Right lobe of liver (tissue), 6 donors: ENCODE data around the gene PODXL. TPM values are rescaled to one million over a fixed set of nuclear protein-coding genes. Genes with fewer than 3 reads are reported as not detected.

Experiments used
- ATAC-seq, 4 donors: fragments of 200-7000 bp; cut with Tn5 transposase; one replicate each; pipeline ENCODE4 v1.9.1; 2020; ENCODE audit warnings: mild to moderate bottlenecking in 4 of 4, moderate library complexity in 4 of 4
- DNase-seq, 3 donors: peaks; one replicate each; pipeline ENCODE4 v3.0.0-alpha.2; 2020
- H3K27ac ChIP-seq, 3 donors: fragments of 200-600 bp; one replicate each; pipeline ENCODE4 v1.8.0; 2022
- H3K27me3 ChIP-seq, 2 donors: fragments of 200-600 bp; one replicate each; pipeline ENCODE4 v1.8.0; 2022
- H3K36me3 ChIP-seq, 4 donors: fragments of 200-600 bp; sonication (generic) in 1 of 4; one replicate each; pipeline versions ENCODE4 v1.5.1 to v1.8.0; 2017 to 2022; ENCODE audit warnings: control low read depth in 1 of 4
- H3K4me1 ChIP-seq, 4 donors: fragments of 200-600 bp; sonication (generic) in 1 of 4; one replicate each; pipeline versions ENCODE4 v1.5.1 to v1.8.0; 2017 to 2022; ENCODE audit warnings: control low read depth in 1 of 4
- H3K4me3 ChIP-seq, 3 donors: fragments of 200-600 bp; one replicate each; pipeline ENCODE4 v1.8.0; 2022
- H3K9me3 ChIP-seq, 4 donors: fragments of 200-600 bp; sonication (generic) in 1 of 4; one replicate each; pipeline versions ENCODE4 v1.5.1 to v1.8.0; 2017 to 2022; ENCODE audit warnings: control low read depth in 1 of 4
- CTCF ChIP-seq, 4 donors: fragments of 200-600 bp in 3 of 4; fragments of 450-650 bp in 1 of 4; IDR thresholded peaks; one replicate each; pipeline versions ENCODE4 v1.5.1 to v1.8.0; 2016 to 2022; ENCODE audit warnings: antibody characterized with exemption in 4 of 4, mild to moderate bottlenecking in 2 of 4
- POLR2A ChIP-seq: fragments of 450-650 bp; IDR thresholded peaks from one replicate; pipeline ENCODE4 v1.6.1; 2017; ENCODE audit warnings: antibody characterized with exemption, mild to moderate bottlenecking
- WGBS: methylation state at CpG from one replicate; pipeline ENCODE4 v1.1.6; 2018; ENCODE audit warnings: low coverage, low lambda C conversion rate; ENCODE audit not compliant: insufficient coverage; ENCODE audit errors: missing lambda C conversion rate; 5-methylcytosine and 5-hydroxymethylcytosine counted together
- intact Hi-C, 2 donors: fragments of 100-400 bp; cut with DNase I; formaldehyde crosslinking; loops; one replicate each; pipeline versions ENCODE4 v1.11.2 to v1.14.1; 2022
- total RNA-seq, 6 experiments: library from RNA; depleted of rRNA in 2 of 6; stranded (reverse); fragments of >200 nt in 2 of 6; fragmentation: NEBNext Ultra II Directional in 3 of 6; extraction: Animal tissue kit (Norgen Biotek cat#: 25700) in 3 of 6; gene quantifications; one replicate each; pipeline versions ENCODE4 v1.1.0 to v1.2.4, GENCODE V29; 2016 to 2023
- donor health status: DM: no; HTN: yes; CAD: no.
- donor health status: DM: no; HTN: no; CAD: no.
- donor health status: DM: no; HTN: no; CAD: no.
- donor health status: DM: no; HTN: yes; CAD: no.
- donor health status: DM: no; HTN: yes; CAD: no.

The PODXL gene
- total RNA-seq, 6 experiments from 2014 or later: 2.1 to 11.4 (median 3.4) TPM

GRCh38 chr7:131504157-131504899 is 52.1 kb downstream of the PODXL start:
- no peak overlapping the region for H3K4me3 ChIP-seq
- H3K4me1 ChIP-seq: peaks cover 0 to 23% (median 10%) of the 10 kb centered on the region in 4 donors
- no peaks in the 10 kb centered on the region for H3K27me3 ChIP-seq
- H3K36me3 ChIP-seq: no peaks in the 10 kb centered on the region
- no peak for ATAC-seq
- no peak for DNase-seq
- peak overlapping the region in 1 of 3 donors; percentile 76 for H3K27ac ChIP-seq
- H3K9me3 ChIP-seq: no peaks in the 10 kb centered on the region
- TF ChIP-seq POLR2A (no peak), CTCF (IDR thresholded peaks at IDR 0.05) (no peak)
- intact Hi-C loops: no loop called here
- WGBS: 76% methylated on average over 6 of the region's 14 CpGs

- WGBS: 17% methylated on average over 4 of the region's 6 CpGs
Measured at GRCh38 chr7:131503639-131504038, 52.8 kb downstream of the PODXL start.

DNA sequence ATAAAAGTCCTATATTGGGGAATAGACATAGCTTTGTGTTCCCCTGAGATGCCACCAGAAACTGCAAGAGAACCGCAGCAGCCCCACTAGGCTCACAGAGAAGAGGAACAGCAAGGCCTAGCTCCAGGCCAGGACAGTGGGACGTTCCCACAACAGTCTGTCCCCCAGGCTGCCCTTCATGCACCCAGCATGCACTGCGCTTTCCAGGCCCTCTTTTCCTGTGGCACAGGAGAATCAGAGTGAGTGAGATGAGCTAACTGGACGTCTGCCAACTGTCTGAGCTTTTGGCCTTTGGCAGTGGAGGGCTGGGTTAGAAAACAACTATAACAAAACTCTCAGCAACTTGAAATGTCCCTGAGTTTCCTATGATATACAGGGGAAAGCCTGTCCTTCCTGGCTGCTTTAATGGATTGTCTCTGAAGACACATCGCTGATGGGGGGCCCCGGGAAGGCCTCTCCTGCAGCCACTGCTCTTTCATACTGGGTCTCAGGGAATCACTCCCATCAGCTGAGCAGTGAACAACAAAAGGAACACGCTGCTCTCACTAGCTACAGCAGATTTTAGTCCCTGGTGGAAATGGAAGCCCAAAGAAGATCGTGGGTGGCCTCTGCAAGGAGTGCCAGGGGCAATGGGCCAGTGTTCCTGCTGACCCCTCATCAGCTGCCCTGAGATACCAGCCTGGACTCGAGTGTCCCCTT is 53.5 kb downstream of the PODXL start:
- WGBS: 38% methylated on average over 8 of the region's 9 CpGs
- no peaks in the 10 kb centered on the region for H3K36me3 ChIP-seq
- intact Hi-C loops: no loop called here
- peak; percentile 66 to 77 (median 76) for ATAC-seq
- no peak for TF ChIP-seq POLR2A
- no peak for TF ChIP-seq CTCF (IDR thresholded peaks at IDR 0.05)
- no peaks in the 10 kb centered on the region for H3K9me3 ChIP-seq
- H3K27ac ChIP-seq: peak overlapping the region; percentile 37 to 82 (median 76)
- H3K4me3 ChIP-seq: no peak overlapping the region
- peak; percentile 73 to 90 (median 89) for DNase-seq
- no peaks in the 10 kb centered on the region for H3K27me3 ChIP-seq
- H3K4me1 ChIP-seq: peaks cover 0 to 31% (median 14%) of the 10 kb centered on the region in 4 donors

More at GRCh38 chr7:131503639-131504038, 52.8 kb downstream of the PODXL start:
- ATAC-seq: peak; percentile 20 to 43 (median 22)
- DNase-seq: no peak
- Histone ChIP-seq H3K27me3 (no peaks in the 10 kb centered on the region), H3K4me1 (peaks cover 0 to 29% (median 12%) of the 10 kb centered on the region in 4 donors), H3K9me3 (no peaks in the 10 kb centered on the region), H3K36me3 (no peaks in the 10 kb centered on the region), H3K4me3 (no peak overlapping the region), H3K27ac (peak overlapping the region; percentile 37 to 82 (median 76))
- intact Hi-C loops: no loop called here
- TF ChIP-seq POLR2A (no peak), CTCF (IDR thresholded peaks at IDR 0.05) (no peak)

DNA sequence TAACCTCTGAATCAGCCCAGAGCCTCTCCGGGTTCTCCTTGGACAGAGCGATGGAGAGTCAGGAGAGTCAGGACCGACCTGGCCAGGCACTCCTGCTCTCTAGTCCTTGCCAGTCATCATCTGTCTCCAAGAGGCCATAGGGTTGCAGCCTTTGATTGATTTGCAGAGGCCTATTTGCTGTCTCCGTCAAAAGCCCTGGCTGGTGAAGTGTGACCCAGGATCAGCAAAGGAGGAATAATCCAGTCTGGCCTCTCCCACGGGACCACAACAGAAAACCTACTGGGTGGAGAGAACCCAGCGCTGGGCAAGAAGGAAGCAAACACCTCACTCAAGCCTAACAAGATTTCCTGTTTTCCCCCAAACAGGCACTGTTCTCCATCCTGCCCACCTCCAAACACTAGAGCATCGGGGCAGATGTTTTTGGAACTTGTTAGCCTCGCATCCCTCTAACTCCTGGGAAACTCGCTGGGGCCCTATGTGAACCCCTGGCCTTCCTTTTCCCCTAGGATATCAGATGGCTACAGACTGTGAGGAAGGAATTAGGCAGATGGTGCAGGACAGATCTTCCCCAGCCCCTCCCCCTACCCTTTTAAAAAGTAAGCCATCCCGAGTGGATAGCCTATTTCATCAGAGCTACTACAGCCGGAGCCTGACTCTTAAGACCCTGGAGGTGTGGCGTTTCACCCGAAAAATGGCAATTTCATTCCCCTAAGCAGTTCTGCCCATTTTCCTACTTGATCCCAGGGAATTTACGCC is 54.3 kb downstream of the PODXL start:
- no peak overlapping the region for H3K4me3 ChIP-seq
- TF ChIP-seq CTCF (IDR thresholded peaks at IDR 0.05): no peak
- TF ChIP-seq POLR2A: no peak
- no peak for ATAC-seq

More for the DNA sequence above, 54.3 kb downstream of the PODXL start:
- no peak for DNase-seq
- peaks cover 0 to 37% (median 16%) of the 10 kb centered on the region in 4 donors for H3K4me1 ChIP-seq
- H3K27me3 ChIP-seq: no peaks in the 10 kb centered on the region
- H3K36me3 ChIP-seq: no peaks in the 10 kb centered on the region
- WGBS: 66% methylated on average over 7 of the region's 14 CpGs
- intact Hi-C loops: no loop called here
- H3K27ac ChIP-seq: peak overlapping the region in 2 of 3 donors; percentile 76 to 82
- no peaks in the 10 kb centered on the region for H3K9me3 ChIP-seq
